HCT116 (cell line): ENCODE measurements around the gene PMEPA1.

Experiments used
- ATF3 ChIP-seq: IDR thresholded peaks from 2 replicates; pipeline ENCODE4 v1.6.1; 2012
- CTCF ChIP-seq, 3 experiments: fragments of 200-600 bp in 1 of 3; sonication (generic) in 1 of 3; IDR thresholded peaks in 2 of 3; conservative IDR thresholded peaks in 1 of 3; 2 replicates each; pipeline ENCODE4 v1.5.1; 2012 to 2017; ENCODE audit warnings: low read depth in 2 of 3, low read length in 2 of 3, antibody characterized with exemption in 1 of 3, borderline replicate concordance in 1 of 3, control low read depth in 1 of 3, mild to moderate bottlenecking in 1 of 3, mixed read lengths in 1 of 3, mixed run types in 1 of 3, moderate library complexity in 1 of 3; ENCODE audit not compliant: insufficient read depth in 1 of 3
- EGR1 ChIP-seq: IDR thresholded peaks from 2 replicates; pipeline ENCODE4 v1.6.1; 2012; ENCODE audit warnings: low read depth
- EZH2 ChIP-seq: fragments of 200-600 bp; sonication (generic); IDR thresholded peaks from 2 replicates; pipeline ENCODE4 v1.6.1; 2017; ENCODE audit warnings: antibody characterized with exemption, mixed run types
- MAX ChIP-seq: IDR thresholded peaks from 2 replicates; pipeline ENCODE4 v1.6.1; 2012
- POLR2A ChIP-seq: IDR thresholded peaks from 2 replicates; pipeline ENCODE4 v1.7.0; 2011; ENCODE audit warnings: borderline replicate concordance; ENCODE audit not compliant: insufficient read depth, insufficient read length; ENCODE audit errors: extremely low read depth
- POLR2AphosphoS5 ChIP-seq: IDR thresholded peaks from 2 replicates; pipeline ENCODE4 v1.6.1; 2011; ENCODE audit warnings: mild to moderate bottlenecking, low read depth, low read length, moderate library complexity

- TF ChIP-seq EZH2 (no peak), POLR2AphosphoS5 (no peak), CTCF (IDR thresholded peaks at IDR 0.05 in 2 of 3, conservative IDR thresholded peaks at IDR 0.05 in 1 of 3; ENCODE audit: borderline replicate concordance in 1 of 3, insufficient read depth in 1 of 3, low read depth in 2 of 3, low read length in 2 of 3) (no peak), POLR2A (no peak), EGR1 (peak; percentile 79), ATF3 (no peak), MAX (peak; percentile 95)
These were observed 8.7 kb upstream of the PMEPA1 start for GRCh38 chr20:57718490-57719009.
